Measurements from ENCODE around the gene PRSS1. TPM values are rescaled to one million over a fixed set of nuclear protein-coding genes. Genes with fewer than 3 reads are reported as not detected.

PRSS1 gene
- polyA plus RNA-seq, 1 donor from 2014 or later: not detected

DNA sequence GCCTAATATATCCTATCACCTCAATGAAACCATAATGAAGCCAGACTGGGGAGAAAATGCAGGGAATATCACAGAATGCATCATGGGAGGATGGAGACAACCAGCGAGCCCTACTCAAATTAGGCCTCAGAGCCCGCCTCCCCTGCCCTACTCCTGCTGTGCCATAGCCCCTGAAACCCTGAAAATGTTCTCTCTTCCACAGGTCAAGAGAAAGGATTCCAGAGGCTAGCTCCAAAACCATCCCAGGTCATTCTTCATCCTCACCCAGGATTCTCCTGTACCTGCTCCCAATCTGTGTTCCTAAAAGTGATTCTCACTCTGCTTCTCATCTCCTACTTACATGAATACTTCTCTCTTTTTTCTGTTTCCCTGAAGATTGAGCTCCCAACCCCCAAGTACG, 53.0 kb downstream of the PRSS1 start:
- TF ChIP-seq SMC3 (conservative IDR thresholded peaks at IDR 0.05; ENCODE audit: poor library complexity): no peak
- TF ChIP-seq, protein P1, sequence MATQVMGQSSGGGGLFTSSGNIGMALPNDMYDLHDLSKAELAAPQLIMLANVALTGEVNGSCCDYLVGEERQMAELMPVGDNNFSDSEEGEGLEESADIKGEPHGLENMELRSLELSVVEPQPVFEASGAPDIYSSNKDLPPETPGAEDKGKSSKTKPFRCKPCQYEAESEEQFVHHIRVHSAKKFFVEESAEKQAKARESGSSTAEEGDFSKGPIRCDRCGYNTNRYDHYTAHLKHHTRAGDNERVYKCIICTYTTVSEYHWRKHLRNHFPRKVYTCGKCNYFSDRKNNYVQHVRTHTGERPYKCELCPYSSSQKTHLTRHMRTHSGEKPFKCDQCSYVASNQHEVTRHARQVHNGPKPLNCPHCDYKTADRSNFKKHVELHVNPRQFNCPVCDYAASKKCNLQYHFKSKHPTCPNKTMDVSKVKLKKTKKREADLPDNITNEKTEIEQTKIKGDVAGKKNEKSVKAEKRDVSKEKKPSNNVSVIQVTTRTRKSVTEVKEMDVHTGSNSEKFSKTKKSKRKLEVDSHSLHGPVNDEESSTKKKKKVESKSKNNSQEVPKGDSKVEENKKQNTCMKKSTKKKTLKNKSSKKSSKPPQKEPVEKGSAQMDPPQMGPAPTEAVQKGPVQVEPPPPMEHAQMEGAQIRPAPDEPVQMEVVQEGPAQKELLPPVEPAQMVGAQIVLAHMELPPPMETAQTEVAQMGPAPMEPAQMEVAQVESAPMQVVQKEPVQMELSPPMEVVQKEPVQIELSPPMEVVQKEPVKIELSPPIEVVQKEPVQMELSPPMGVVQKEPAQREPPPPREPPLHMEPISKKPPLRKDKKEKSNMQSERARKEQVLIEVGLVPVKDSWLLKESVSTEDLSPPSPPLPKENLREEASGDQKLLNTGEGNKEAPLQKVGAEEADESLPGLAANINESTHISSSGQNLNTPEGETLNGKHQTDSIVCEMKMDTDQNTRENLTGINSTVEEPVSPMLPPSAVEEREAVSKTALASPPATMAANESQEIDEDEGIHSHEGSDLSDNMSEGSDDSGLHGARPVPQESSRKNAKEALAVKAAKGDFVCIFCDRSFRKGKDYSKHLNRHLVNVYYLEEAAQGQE (IDR thresholded peaks at IDR 0.05; ENCODE audit: borderline replicate concordance): no peak
- TF ChIP-seq TAF1 (IDR thresholded peaks at IDR 0.05; ENCODE audit: low read depth): no peak
- no peak for TF ChIP-seq MXI1 (conservative IDR thresholded peaks at IDR 0.05; ENCODE audit: poor library complexity, severe bottlenecking)
- TF ChIP-seq, protein P2, sequence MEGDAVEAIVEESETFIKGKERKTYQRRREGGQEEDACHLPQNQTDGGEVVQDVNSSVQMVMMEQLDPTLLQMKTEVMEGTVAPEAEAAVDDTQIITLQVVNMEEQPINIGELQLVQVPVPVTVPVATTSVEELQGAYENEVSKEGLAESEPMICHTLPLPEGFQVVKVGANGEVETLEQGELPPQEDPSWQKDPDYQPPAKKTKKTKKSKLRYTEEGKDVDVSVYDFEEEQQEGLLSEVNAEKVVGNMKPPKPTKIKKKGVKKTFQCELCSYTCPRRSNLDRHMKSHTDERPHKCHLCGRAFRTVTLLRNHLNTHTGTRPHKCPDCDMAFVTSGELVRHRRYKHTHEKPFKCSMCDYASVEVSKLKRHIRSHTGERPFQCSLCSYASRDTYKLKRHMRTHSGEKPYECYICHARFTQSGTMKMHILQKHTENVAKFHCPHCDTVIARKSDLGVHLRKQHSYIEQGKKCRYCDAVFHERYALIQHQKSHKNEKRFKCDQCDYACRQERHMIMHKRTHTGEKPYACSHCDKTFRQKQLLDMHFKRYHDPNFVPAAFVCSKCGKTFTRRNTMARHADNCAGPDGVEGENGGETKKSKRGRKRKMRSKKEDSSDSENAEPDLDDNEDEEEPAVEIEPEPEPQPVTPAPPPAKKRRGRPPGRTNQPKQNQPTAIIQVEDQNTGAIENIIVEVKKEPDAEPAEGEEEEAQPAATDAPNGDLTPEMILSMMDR (IDR thresholded peaks at IDR 0.05; ENCODE audit: poor library complexity, severe bottlenecking): no peak
- no peak for TF ChIP-seq EZH2 (IDR thresholded peaks at IDR 0.05; ENCODE audit: borderline replicate concordance, insufficient read depth, low read length, poor library complexity, severe bottlenecking)
- TF ChIP-seq RAD21 (conservative IDR thresholded peaks at IDR 0.05): no peak
- TF ChIP-seq EP300 (conservative IDR thresholded peaks at IDR 0.05; ENCODE audit: poor library complexity, severe bottlenecking): no peak
- TF ChIP-seq POLR2AphosphoS5 (IDR thresholded peaks at IDR 0.05): no peak
- H3K4me3 ChIP-seq (ENCODE audit: low read length): no peak overlapping the region

More for the DNA sequence above, 53.0 kb downstream of the PRSS1 start:
- Histone ChIP-seq H3F3A (ENCODE audit: insufficient read depth, low read length, poor library complexity, severe bottlenecking) (no peaks in the 10 kb centered on the region), H3K27ac (ENCODE audit: low read length) (no peak overlapping the region), H2AFZ (ENCODE audit: low read depth, low read length) (no peak overlapping the region), H4K20me1 (ENCODE audit: insufficient read depth) (no peaks in the 10 kb centered on the region), H3K79me2 (replicated peaks; ENCODE audit: insufficient read depth, low read length) (no peaks in the 10 kb centered on the region), H3K9me3 (ENCODE audit: low read length) (no peaks in the 10 kb centered on the region), H3K4me2 (ENCODE audit: low read length) (no peak overlapping the region), H3K27me3 (ENCODE audit: insufficient read depth, low read depth, low read length) (peaks cover 28% of the 10 kb centered on the region), H3K9ac (ENCODE audit: low read length) (no peak overlapping the region), H3K36me3 (ENCODE audit: insufficient read depth, low read length) (no peaks in the 10 kb centered on the region), H3K9me2 (ENCODE audit: insufficient read depth, low read length) (no peaks in the 10 kb centered on the region)

Small RNA genes lying within 50 kb of the gene (small RNA-seq; reads per million reads assigned to genes)
- gene TRBD1: 0 reads per million in 3 experiments
- 0 reads per million in 3 experiments for gene TRBJ1-1
- gene TRBJ1-2: 0 reads per million in 3 experiments
- gene TRBJ1-3: 0 reads per million in 3 experiments
- gene TRBJ1-4: 0 reads per million in 3 experiments
- 0 reads per million in 3 experiments for gene TRBJ1-5
- 0 reads per million in 3 experiments for gene TRBJ1-6
- 0 reads per million in 3 experiments for gene TRBJ2-1
- gene TRBJ2-2: 0 reads per million in 3 experiments
- 0 reads per million in 3 experiments for gene TRBJ2-2P
- 0 reads per million in 3 experiments for gene TRBJ2-3
- gene TRBJ2-4: 0 reads per million in 3 experiments
- gene TRBJ2-5: 0 reads per million in 3 experiments
- 0 reads per million in 3 experiments for gene TRBJ2-6
- 0 reads per million in 3 experiments for gene TRBJ2-7

Other genes with a start within 250 kb of the PRSS1 start
- not detected in 2 replicates for gene PRSS2, start 21.5 kb downstream of the PRSS1 start, polyA plus RNA-seq
- gene EPHB6, start 105.6 kb downstream of the PRSS1 start, polyA plus RNA-seq: 14.8 and 25.3 TPM in 2 replicates
- 0.30 and 0.38 TPM in 2 replicates for gene TRPV6, start 136.3 kb downstream of the PRSS1 start, polyA plus RNA-seq
- 0.52 TPM in 1 of 2 replicates, not detected in the other for gene TRPV5, start 184.3 kb downstream of the PRSS1 start, polyA plus RNA-seq
- not detected in 2 replicates for gene LLCFC1, start 190.0 kb downstream of the PRSS1 start, polyA plus RNA-seq
- 0.96 and 2.2 TPM in 2 replicates for gene KEL, start 212.9 kb downstream of the PRSS1 start, polyA plus RNA-seq